Peyer's patch (tissue), 4 donors: Measurements from ENCODE around the gene CST2. TPM values are rescaled to one million over a fixed set of nuclear protein-coding genes. Genes with fewer than 3 reads are reported as not detected.
"Not testable (repeated sequence)": the region's sequence is repeated elsewhere in the genome, so short reads cannot be mapped to it uniquely, and the experiment has no call there.

Experiments used
- DNase-seq, 3 donors: peaks; one replicate each; pipeline ENCODE4 v3.0.0-alpha.2; 2017 to 2019
- H3K27ac ChIP-seq, 4 donors: fragments of 200-600 bp; sonication (generic); one replicate each; pipeline ENCODE4 v1.5.1; 2016 to 2019
- H3K27me3 ChIP-seq, 2 donors: fragments of 200-600 bp; sonication (generic); one replicate each; pipeline ENCODE4 v1.5.1; 2019
- H3K36me3 ChIP-seq, 3 donors: fragments of 200-600 bp; sonication (generic); one replicate each; pipeline ENCODE4 v1.5.1; 2016 to 2019
- H3K4me1 ChIP-seq, 4 donors: fragments of 200-600 bp; sonication (generic); one replicate each; pipeline ENCODE4 v1.5.1; 2016 to 2019
- H3K4me3 ChIP-seq, 4 donors: fragments of 200-600 bp; sonication (generic); 1 replicate in 3 of 4; 2 replicates in 1 of 4; pipeline ENCODE4 v1.5.1; 2016 to 2019; ENCODE audit warnings: mild to moderate bottlenecking in 1 of 4
- H3K9me3 ChIP-seq, 4 donors: fragments of 200-600 bp; sonication (generic); one replicate each; pipeline ENCODE4 v1.5.1; 2016 to 2019; ENCODE audit warnings: mild to moderate bottlenecking in 1 of 4
- CTCF ChIP-seq, 6 experiments: fragments of 450-650 bp in 4 of 6; fragments of 200-600 bp in 2 of 6; sonication (generic) in 1 of 6; IDR thresholded peaks; one replicate each; pipeline ENCODE4 v1.5.1; 2017 to 2019; ENCODE audit warnings: antibody characterized with exemption in 6 of 6, mild to moderate bottlenecking in 3 of 6, moderate library complexity in 1 of 6
- POLR2A ChIP-seq, 2 donors: fragments of 450-650 bp; IDR thresholded peaks; one replicate each; pipeline ENCODE4 v1.5.1; 2017; ENCODE audit warnings: antibody characterized with exemption in 2 of 2, mild to moderate bottlenecking in 2 of 2, moderate library complexity in 2 of 2
- total RNA-seq, 4 donors: library from RNA; depleted of rRNA; stranded (reverse); fragments of >200 nt; gene quantifications; one replicate each; pipeline ENCODE4 v1.1.0, GENCODE V29; 2016

CST2 gene
- total RNA-seq, 4 donors from 2014 or later = not detected

GRCh38 chr20:23782366-23782983 is 44.1 kb downstream of the CST2 start:
- H3K4me3 ChIP-seq = no peak overlapping the region
- no peak overlapping the region for H3K27ac ChIP-seq
- no peak for DNase-seq
- no peaks in the 10 kb centered on the region for H3K27me3 ChIP-seq
- TF ChIP-seq CTCF (IDR thresholded peaks at IDR 0.05) (peak in 4 of 6 experiments; percentile 6 to 28 (median 18)), POLR2A (IDR thresholded peaks at IDR 0.05) (no peak)
- no peaks in the 10 kb centered on the region for H3K4me1 ChIP-seq
- H3K9me3 ChIP-seq = no peaks in the 10 kb centered on the region
- H3K36me3 ChIP-seq = no peaks in the 10 kb centered on the region

- DNase-seq, H3K36me3 ChIP-seq, H3K27me3 ChIP-seq, H3K9me3 ChIP-seq, H3K4me3 ChIP-seq, H3K27ac ChIP-seq, H3K4me1 ChIP-seq: not testable (repeated sequence)
Observed at GRCh38 chr20:23778676-23779075, 47.9 kb downstream of the CST2 start.

GRCh38 chr20:23777380-23777779 is 49.1 kb downstream of the CST2 start:
- H3K4me1 ChIP-seq, DNase-seq, H3K4me3 ChIP-seq, H3K9me3 ChIP-seq, H3K27ac ChIP-seq, H3K36me3 ChIP-seq, H3K27me3 ChIP-seq: not testable (repeated sequence)

GRCh38 chr20:23776067-23776771 is 50.3 kb downstream of the CST2 start:
- TF ChIP-seq POLR2A (IDR thresholded peaks at IDR 0.05) (no peak), CTCF (IDR thresholded peaks at IDR 0.05) (no peak)
- Histone ChIP-seq H3K4me1 (no peaks in the 10 kb centered on the region), H3K9me3 (no peaks in the 10 kb centered on the region), H3K27ac (no peak overlapping the region), H3K4me3 (no peak overlapping the region), H3K27me3 (no peaks in the 10 kb centered on the region), H3K36me3 (no peaks in the 10 kb centered on the region)
- no peak for DNase-seq

GRCh38 chr20:23774081-23774480 is 52.4 kb downstream of the CST2 start:
- no peaks in the 10 kb centered on the region for H3K4me1 ChIP-seq

More at GRCh38 chr20:23774081-23774480, 52.4 kb downstream of the CST2 start:
- DNase-seq = no peak
- no peaks in the 10 kb centered on the region for H3K27me3 ChIP-seq
- no peak overlapping the region for H3K27ac ChIP-seq
- no peak overlapping the region for H3K4me3 ChIP-seq
- TF ChIP-seq POLR2A (IDR thresholded peaks at IDR 0.05) (no peak), CTCF (IDR thresholded peaks at IDR 0.05) (no peak)
- H3K36me3 ChIP-seq = no peaks in the 10 kb centered on the region
- no peaks in the 10 kb centered on the region for H3K9me3 ChIP-seq

Other genes starting within 250 kb of the CST2 start
- gene CST9, start 220.8 kb downstream of the CST2 start, total RNA-seq = not detected
- gene CST3, start 188.8 kb downstream of the CST2 start, total RNA-seq = 1,000 to 10,000 TPM in 2 of 4 donors, 100 to 1,000 TPM in 2; 221 to 1,587 (median 1,027) TPM
- not detected for gene CST4, start 137.7 kb downstream of the CST2 start, total RNA-seq
- gene CST1, start 75.8 kb downstream of the CST2 start, total RNA-seq = not detected
- not detected for gene CST5, start 53.0 kb upstream of the CST2 start, total RNA-seq
- gene GGTLC1, start 162.1 kb upstream of the CST2 start, total RNA-seq = not detected